22Rv1 (cell line): ENCODE data around the gene CFL1.

ENCODE experiments used
- CTCF ChIP-seq: fragments of 450-650 bp; IDR thresholded peaks from 2 replicates; pipeline ENCODE4 v1.5.1; 2017; ENCODE audit warnings: mild to moderate bottlenecking
- ZFX ChIP-seq: fragments of 450-650 bp; IDR thresholded peaks from 2 replicates; pipeline ENCODE4 v1.6.1; 2017; ENCODE audit warnings: antibody characterized with exemption, borderline replicate concordance

- TF ChIP-seq CTCF (no peak), ZFX (no peak)
Observed at GRCh38 chr11:65858681-65859087, 704 bp upstream of the CFL1 start.
